GM12874 (cell line): ENCODE results near the gene SUDS3.

Experiments
- CTCF ChIP-seq: IDR thresholded peaks from 2 replicates; pipeline ENCODE4 v1.5.1; 2011; ENCODE audit warnings: low read depth, mild to moderate bottlenecking, control low read depth, low read length, moderate library complexity; ENCODE audit not compliant: insufficient read depth

Gene SUDS3

DNA sequence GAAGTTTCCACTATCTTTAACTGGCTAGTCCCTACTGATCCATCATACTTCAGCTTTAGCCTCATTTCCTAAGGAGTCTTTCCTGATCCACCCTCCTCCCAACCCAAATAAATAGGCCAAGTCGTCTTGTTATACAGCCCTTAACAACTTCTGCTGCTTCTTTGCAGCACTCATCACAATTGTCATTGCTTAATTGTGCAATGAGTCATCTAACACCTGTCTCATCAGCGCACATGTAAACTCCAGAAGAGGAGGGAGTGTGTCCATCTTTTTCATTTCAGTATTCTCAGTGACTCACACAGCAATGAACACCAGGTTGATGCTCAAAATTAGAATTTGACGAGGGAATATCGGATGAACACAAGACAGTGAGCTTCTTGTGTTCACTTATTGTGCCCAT, 87.3 kb downstream of the SUDS3 start:
- no peak for TF ChIP-seq CTCF

GRCh38 chr12:118465706-118466105, 89.4 kb downstream of the SUDS3 start:
- no peak for TF ChIP-seq CTCF
